ENCODE results near the gene TMEM266.

- TF ChIP-seq CTCF (conservative IDR thresholded peaks at IDR 0.05; ENCODE audit: low read depth in 2 of 2) (no peak), EZH2 (IDR thresholded peaks at IDR 0.05; ENCODE audit: low read depth, unreplicated experiment) (no peak), JUNB (IDR thresholded peaks at IDR 0.05; ENCODE audit: unreplicated experiment) (no peak)
Measured at GRCh38 chr15:76197703-76198455, 138.1 kb downstream of the TMEM266 start.

Measured in GM23338 (cell line).